ENCODE results near the gene CENPE. TPM values are rescaled to one million over a fixed set of nuclear protein-coding genes. Genes with fewer than 3 reads are reported as not detected.
"Not testable (repeated sequence)": the region's sequence is repeated elsewhere in the genome, so short reads cannot be mapped to it uniquely, and the experiment has no call there.

The CENPE gene
- total RNA-seq = 10 to 100 TPM; 36.7 to 39.0 TPM

- POLR2A ChIA-PET = interaction anchor here (0.5 to 0.7 kb wide), 2 partner anchors 118 to 436 kb away, joined by 3 to 4 read pairs; no protein-coding TSS in a partner anchor
- Mint-ChIP-seq H3K36me3 (ENCODE audit: low read depth) (peaks cover 25% of the 10 kb centered on the region), H3K4me1 (ENCODE audit: low read depth) (peaks cover 8% of the 10 kb centered on the region), H3K4me3 (peak within 1 kb of the TSS; percentile 90), H3K9me3 (no peaks in the 10 kb centered on the region), H3K27ac (peak within 1 kb of the TSS; percentile 83), H3K27me3 (peaks cover 10% of the 10 kb centered on the region)
- TF ChIP-seq CTCF (IDR thresholded peaks at IDR 0.05) = no peak
- intact Hi-C loops (cut with micrococcal nuclease) = no loop called here
- CTCF ChIA-PET = interaction anchor here (0.6 to 0.7 kb wide), 2 partner anchors 13 to 385 kb away, joined by 3 read pairs; no protein-coding TSS in a partner anchor
- DNase-seq (peak; percentile 89), ATAC-seq (peak; percentile 83)
Observed at GRCh38 chr4:103198111-103198765, at the start of gene CENPE. Gene CENPE, minus strand, starts transcription at chr4:103198343. Its CDS starts 24 bp downstream, at chr4:103198319.

DNA sequence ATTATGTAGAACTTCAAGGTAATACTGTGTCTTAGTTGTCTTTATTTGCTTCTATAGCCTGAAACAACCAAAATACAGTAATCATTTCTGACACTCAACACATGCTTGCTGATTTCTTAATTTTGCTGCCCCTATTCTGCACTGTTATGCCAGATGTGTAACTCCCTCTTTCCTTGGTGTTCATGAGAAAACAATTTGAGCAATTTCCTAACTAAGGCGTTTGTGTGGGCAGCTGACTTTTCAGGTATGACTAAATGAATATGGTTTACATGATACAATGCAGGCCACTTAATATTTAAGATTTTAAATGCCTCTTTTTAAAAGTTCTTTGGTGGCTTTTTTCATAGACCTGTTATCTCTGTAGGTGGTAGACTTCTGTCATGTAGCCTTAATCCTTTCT, 46.1 kb upstream of the CENPE start:
- Mint-ChIP-seq H3K4me3 (no peak overlapping the region), H3K27ac (no peak overlapping the region), H3K27me3 (peaks cover 1% of the 10 kb centered on the region), H3K36me3 (ENCODE audit: low read depth) (no peaks in the 10 kb centered on the region), H3K4me1 (ENCODE audit: low read depth) (no peaks in the 10 kb centered on the region), H3K9me3 (peaks cover 4% of the 10 kb centered on the region)
- no peak for ATAC-seq
- TF ChIP-seq CTCF (IDR thresholded peaks at IDR 0.05) = no peak
- POLR2A ChIA-PET = no interaction called here
- DNase-seq = no peak
- CTCF ChIA-PET = no interaction called here
- intact Hi-C loops (cut with micrococcal nuclease) = no loop called here

- CTCF ChIA-PET; H3K9me3 Mint-ChIP-seq; H3K27ac Mint-ChIP-seq; H3K4me3 Mint-ChIP-seq; POLR2A ChIA-PET; DNase-seq; ATAC-seq; H3K4me1 Mint-ChIP-seq (ENCODE audit: low read depth); H3K27me3 Mint-ChIP-seq; intact Hi-C loops (cut with micrococcal nuclease); H3K36me3 Mint-ChIP-seq (ENCODE audit: low read depth): not testable (repeated sequence)
Observed at GRCh38 chr4:103230938-103231337, 32.8 kb upstream of the CENPE start.

- ATAC-seq; POLR2A ChIA-PET; CTCF ChIA-PET; H3K4me1 Mint-ChIP-seq (ENCODE audit: low read depth); H3K9me3 Mint-ChIP-seq; DNase-seq; H3K4me3 Mint-ChIP-seq; H3K27me3 Mint-ChIP-seq; intact Hi-C loops (cut with micrococcal nuclease); H3K27ac Mint-ChIP-seq; H3K36me3 Mint-ChIP-seq (ENCODE audit: low read depth): not testable (repeated sequence)
Observed at GRCh38 chr4:103223556-103223955, 25.4 kb upstream of the CENPE start.

- H3K4me1 Mint-ChIP-seq (ENCODE audit: low read depth) = peaks cover 4% of the 10 kb centered on the region
- POLR2A ChIA-PET = no interaction called here
- H3K9me3 Mint-ChIP-seq = no peaks in the 10 kb centered on the region
- no peaks in the 10 kb centered on the region for H3K36me3 Mint-ChIP-seq (ENCODE audit: low read depth)
- DNase-seq (no peak), ATAC-seq (no peak)
- H3K27me3 Mint-ChIP-seq = peaks cover 5% of the 10 kb centered on the region
- CTCF ChIA-PET = interaction anchor here (1.5 kb wide), 1 partner anchor 11 kb away, joined by 4 read pairs; no protein-coding TSS in a partner anchor
- intact Hi-C loops (cut with micrococcal nuclease) = no loop called here
- no peak overlapping the region for H3K27ac Mint-ChIP-seq
- H3K4me3 Mint-ChIP-seq = no peak overlapping the region
- no peak for TF ChIP-seq CTCF (IDR thresholded peaks at IDR 0.05)
Observed at GRCh38 chr4:103207673-103208072, 9.5 kb upstream of the CENPE start.

DNA sequence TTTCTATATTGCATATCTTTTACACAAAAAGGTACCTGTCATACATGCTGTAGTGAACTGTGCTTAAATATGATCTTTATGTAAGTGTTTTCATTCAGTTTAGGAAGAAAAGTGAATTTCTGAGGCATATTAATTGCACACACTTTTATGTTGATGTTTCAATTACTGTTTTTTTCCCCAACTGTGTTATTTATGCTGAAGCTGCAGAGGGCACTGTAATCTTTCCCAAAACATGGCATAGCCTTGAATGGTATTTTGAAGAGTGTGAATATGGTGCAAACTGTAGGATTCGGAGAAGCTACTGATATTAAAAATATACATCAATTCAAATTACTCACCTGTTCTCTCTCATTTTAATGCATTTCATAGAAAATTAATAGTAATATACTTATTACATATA, 6.0 kb upstream of the CENPE start:
- TF ChIP-seq CTCF (IDR thresholded peaks at IDR 0.05) = no peak
- Mint-ChIP-seq H3K27ac (no peak overlapping the region), H3K27me3 (peaks cover 10% of the 10 kb centered on the region), H3K9me3 (no peaks in the 10 kb centered on the region), H3K4me3 (no peak overlapping the region), H3K4me1 (ENCODE audit: low read depth) (no peaks in the 10 kb centered on the region), H3K36me3 (ENCODE audit: low read depth) (no peaks in the 10 kb centered on the region)
- no peak for ATAC-seq
- intact Hi-C loops (cut with micrococcal nuclease) = no loop called here
- DNase-seq = no peak
- POLR2A ChIA-PET = no interaction called here
- CTCF ChIA-PET = no interaction called here
